ENCODE measurements around the gene HBP1.

DNA sequence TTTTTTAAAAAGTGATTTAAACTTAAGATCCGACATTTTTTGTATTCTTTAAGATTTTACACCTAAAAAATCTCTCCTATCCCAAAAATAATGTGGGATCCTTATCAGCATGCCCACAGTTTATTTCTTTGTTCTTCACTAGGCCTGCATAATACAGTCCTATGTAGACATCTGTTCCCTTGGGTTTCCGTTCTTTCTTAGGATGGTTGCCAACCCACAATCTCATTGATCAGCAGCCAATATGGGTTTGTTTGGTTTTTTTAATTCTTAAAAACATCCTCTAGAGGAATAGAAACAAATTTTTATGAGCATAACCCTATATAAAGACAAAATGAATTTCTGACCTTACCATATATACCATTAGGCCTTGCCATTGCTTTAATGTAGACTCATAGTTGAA, 8.4 kb upstream of the HBP1 start:
- TF ChIP-seq CTCF (IDR thresholded peaks at IDR 0.05) (no peak), EZH2 (IDR thresholded peaks at IDR 0.05; ENCODE audit: borderline replicate concordance, insufficient read depth, low read depth, low read length, poor library complexity, severe bottlenecking) (no peak)

All from B cell (primary cell).